Smooth muscle cell (in vitro differentiated cells): Measurements from ENCODE around the gene INHBE. TPM values are rescaled to one million over a fixed set of nuclear protein-coding genes. Genes with fewer than 3 reads are reported as not detected.

Experiments
- DNase-seq: peaks from one replicate; lab custom pipeline; 2025; ENCODE audit not compliant: unreplicated experiment; lab: John Stamatoyannopoulos, UW
- H2AFZ ChIP-seq: fragments of 200-600 bp; sonication (generic); 2 replicates; pipeline ENCODE4 v1.6.0; 2016; ENCODE audit warnings: antibody characterized with exemption, low read depth, mild to moderate bottlenecking
- H3F3A ChIP-seq: fragments of 200-600 bp; sonication (generic); 2 replicates; pipeline ENCODE4 v1.6.0; 2017; ENCODE audit warnings: antibody characterized with exemption, low read depth
- H3K27ac ChIP-seq: fragments of 200-600 bp; sonication (generic); 2 replicates; pipeline ENCODE4 v1.5.1; 2016; ENCODE audit warnings: low read depth, mild to moderate bottlenecking
- H3K27me3 ChIP-seq: fragments of 200-600 bp; sonication (generic); 2 replicates; pipeline ENCODE4 v1.6.1; 2016; ENCODE audit warnings: low read depth, mild to moderate bottlenecking
- H3K36me3 ChIP-seq: fragments of 200-600 bp; sonication (generic); 2 replicates; pipeline ENCODE4 v1.5.1; 2016; ENCODE audit warnings: low read depth
- H3K4me1 ChIP-seq: fragments of 200-600 bp; sonication (generic); 2 replicates; pipeline ENCODE4 v1.5.1; 2016; ENCODE audit warnings: low read depth
- H3K4me2 ChIP-seq: fragments of 200-600 bp; sonication (generic); 2 replicates; pipeline ENCODE4 v1.6.0; 2016; ENCODE audit warnings: mild to moderate bottlenecking
- H3K4me3 ChIP-seq: fragments of 200-600 bp; sonication (generic); 2 replicates; pipeline ENCODE4 v1.5.1; 2016; ENCODE audit warnings: mild to moderate bottlenecking
- H3K79me2 ChIP-seq: fragments of 200-600 bp; sonication (generic); 2 replicates; pipeline ENCODE4 v1.6.0; 2016; ENCODE audit warnings: low read depth, mild to moderate bottlenecking
- H3K9ac ChIP-seq: fragments of 200-600 bp; sonication (generic); 2 replicates; pipeline ENCODE4 v1.6.0; 2016; ENCODE audit warnings: low read depth
- H3K9me3 ChIP-seq: fragments of 200-600 bp; sonication (generic); replicated peaks from 2 replicates; pipeline ENCODE4 v1.5.1; 2016; ENCODE audit warnings: low read depth
- H4K20me1 ChIP-seq: fragments of 200-600 bp; sonication (generic); 2 replicates; pipeline ENCODE4 v1.6.0; 2016; ENCODE audit warnings: low read depth
- CTCF ChIP-seq: fragments of 200-600 bp; sonication (generic); IDR thresholded peaks from 2 replicates; pipeline ENCODE4 v1.5.1; 2017; ENCODE audit warnings: borderline replicate concordance, mild to moderate bottlenecking, antibody characterized with exemption; ENCODE audit not compliant: insufficient read depth, poor library complexity, severe bottlenecking
- WGBS: methylation state at CpG from one replicate; pipeline ENCODE4 v1.1.7; 2016; ENCODE audit warnings: low lambda C conversion rate; 5-methylcytosine and 5-hydroxymethylcytosine counted together
- polyA plus RNA-seq: library from polyadenylated mRNA; unstranded; fragments of >200 nt; fragmentation: Nextera tagmentation; extraction: Ambion mirVana; gene quantifications from 2 replicates; pipeline ENCODE4 v1.2.1, GENCODE V29; 2016
- total RNA-seq: library from RNA; depleted of rRNA; stranded (reverse); fragments of >200 nt; gene quantifications from 2 replicates; pipeline ENCODE4 v1.2.3, GENCODE V29; 2014

Gene INHBE
- total and polyA plus RNA-seq, 2 experiments from 2014 or later = 2.1 to 11.5 TPM

GRCh38 chr12:57454213-57454565, 918 bp upstream of the INHBE start:
- H3K27me3 ChIP-seq = no peaks in the 10 kb centered on the region
- H3K4me2 ChIP-seq = no peak overlapping the region
- H3K9me3 ChIP-seq = no peaks in the 10 kb centered on the region
- H3K4me1 ChIP-seq = peaks cover 12% of the 10 kb centered on the region
- no peak overlapping the region for H2AFZ ChIP-seq
- no peak overlapping the region for H3K9ac ChIP-seq
- no peak overlapping the region for H3K4me3 ChIP-seq
- no peak for DNase-seq
- no peaks in the 10 kb centered on the region for H4K20me1 ChIP-seq
- no peak for TF ChIP-seq CTCF
- no peak overlapping the region for H3K27ac ChIP-seq
- 98% methylated on average over 2 of the region's 2 CpGs for WGBS
- H3F3A ChIP-seq = no peaks in the 10 kb centered on the region
- H3K36me3 ChIP-seq = no peaks in the 10 kb centered on the region
- H3K79me2 ChIP-seq = peaks cover 10% of the 10 kb centered on the region

GRCh38 chr12:57455374-57456144, 452 bp downstream of the INHBE start:
- no peak overlapping the region for H3K27ac ChIP-seq
- H3K27me3 ChIP-seq = no peaks in the 10 kb centered on the region
- no peaks in the 10 kb centered on the region for H3K9me3 ChIP-seq
- peak overlapping the region; percentile 38 for H3K4me2 ChIP-seq
- no peak overlapping the region for H3K9ac ChIP-seq
- peaks cover 19% of the 10 kb centered on the region for H3K4me1 ChIP-seq
- peaks cover 5% of the 10 kb centered on the region for H3F3A ChIP-seq
- DNase-seq = no peak
- H3K4me3 ChIP-seq = peak overlapping the region; percentile 16
- H2AFZ ChIP-seq = peak overlapping the region; percentile 0
- H4K20me1 ChIP-seq = no peaks in the 10 kb centered on the region
- 49% methylated on average over 10 of the region's 10 CpGs for WGBS
- TF ChIP-seq CTCF = no peak
- H3K36me3 ChIP-seq = no peaks in the 10 kb centered on the region
- peaks cover 10% of the 10 kb centered on the region for H3K79me2 ChIP-seq

- Histone ChIP-seq H3F3A (peaks cover 10% of the 10 kb centered on the region), H3K27me3 (no peaks in the 10 kb centered on the region), H2AFZ (peak overlapping the region; percentile 0), H3K4me2 (peak overlapping the region; percentile 38), H4K20me1 (no peaks in the 10 kb centered on the region), H3K4me3 (no peak overlapping the region), H3K36me3 (no peaks in the 10 kb centered on the region), H3K27ac (no peak overlapping the region), H3K4me1 (peaks cover 23% of the 10 kb centered on the region), H3K79me2 (peaks cover 10% of the 10 kb centered on the region), H3K9ac (no peak overlapping the region), H3K9me3 (no peaks in the 10 kb centered on the region)
- peak; percentile 57 for TF ChIP-seq CTCF
- WGBS = 44% methylated on average over 15 of the region's 15 CpGs
- DNase-seq = no peak
These were observed 1.1 kb downstream of the INHBE start for GRCh38 chr12:57456145-57456700.
